Stimulated activated CD8-positive, alpha-beta memory T cell treated with anti-CD3 and anti-CD28 coated beads, Interleukin-4, amount 100 ng/mL, for 24 hours (primary cell): ENCODE data around the gene REPIN1.

Experiments
- DNase-seq: peaks from one replicate; pipeline ENCODE4 v3.0.0-alpha.2; 2020; ENCODE audit warnings: low read depth

The REPIN1 gene

GRCh38 chr7:150396426-150396825, 27.8 kb downstream of the REPIN1 start:
- DNase-seq, result no peak

- DNase-seq, result no peak
Measured at GRCh38 chr7:150396851-150397260, 28.2 kb downstream of the REPIN1 start.

GRCh38 chr7:150397346-150398107, 28.9 kb downstream of the REPIN1 start:
- DNase-seq, result no peak

GRCh38 chr7:150398108-150398964, 29.7 kb downstream of the REPIN1 start:
- no peak for DNase-seq

GRCh38 chr7:150398965-150399320, 30.3 kb downstream of the REPIN1 start:
- DNase-seq, result no peak

- DNase-seq, result no peak
Measured at GRCh38 chr7:150399421-150400007, 30.9 kb downstream of the REPIN1 start.

GRCh38 chr7:150400008-150400787, 31.6 kb downstream of the REPIN1 start:
- no peak for DNase-seq

GRCh38 chr7:150400788-150401423, 32.3 kb downstream of the REPIN1 start:
- DNase-seq, result no peak

GRCh38 chr7:150401424-150401790, 32.8 kb downstream of the REPIN1 start:
- DNase-seq, result no peak

GRCh38 chr7:150401861-150402631, 33.4 kb downstream of the REPIN1 start:
- no peak for DNase-seq

- no peak for DNase-seq
Measured at GRCh38 chr7:150402671-150403321, 34.2 kb downstream of the REPIN1 start.

GRCh38 chr7:150403376-150404171, 35.0 kb downstream of the REPIN1 start:
- no peak for DNase-seq

- DNase-seq, result no peak
Measured at GRCh38 chr7:150404172-150404804, 35.7 kb downstream of the REPIN1 start.

- peak; percentile 66 for DNase-seq
Measured at GRCh38 chr7:150404805-150405583, 36.4 kb downstream of the REPIN1 start.

GRCh38 chr7:150405584-150406311, 37.1 kb downstream of the REPIN1 start:
- no peak for DNase-seq

- no peak for DNase-seq
Measured at GRCh38 chr7:150406312-150406566, 37.6 kb downstream of the REPIN1 start.

- no peak for DNase-seq
Measured at GRCh38 chr7:150406567-150407421, 38.2 kb downstream of the REPIN1 start.
